Midbrain (tissue), 1 donor: Measurements from ENCODE around the gene KRT40.

ENCODE experiments used
- DNase-seq: peaks from one replicate; lab custom pipeline; 2025; lab: John Stamatoyannopoulos, UW

Gene KRT40

DNA sequence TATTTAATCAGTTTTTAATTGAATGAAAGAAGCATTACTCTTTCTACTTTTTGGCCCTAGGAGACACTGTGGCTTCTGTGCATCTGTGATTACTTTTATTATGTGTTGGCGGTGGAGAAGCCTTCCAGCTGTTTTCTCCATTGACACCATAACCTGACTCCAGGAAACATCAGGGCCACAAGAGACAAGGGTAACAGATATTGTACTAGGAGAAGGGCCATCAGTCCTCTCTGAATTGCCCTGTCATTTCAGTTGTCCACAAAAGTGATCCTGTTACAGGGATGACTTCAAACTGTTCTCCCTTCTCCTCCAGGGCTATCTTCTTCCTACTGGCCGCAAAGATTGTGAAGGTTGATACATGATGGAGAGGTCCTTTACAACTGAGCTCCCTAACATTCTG lies 32.0 kb downstream of the KRT40 start:
- no peak for DNase-seq

DNA sequence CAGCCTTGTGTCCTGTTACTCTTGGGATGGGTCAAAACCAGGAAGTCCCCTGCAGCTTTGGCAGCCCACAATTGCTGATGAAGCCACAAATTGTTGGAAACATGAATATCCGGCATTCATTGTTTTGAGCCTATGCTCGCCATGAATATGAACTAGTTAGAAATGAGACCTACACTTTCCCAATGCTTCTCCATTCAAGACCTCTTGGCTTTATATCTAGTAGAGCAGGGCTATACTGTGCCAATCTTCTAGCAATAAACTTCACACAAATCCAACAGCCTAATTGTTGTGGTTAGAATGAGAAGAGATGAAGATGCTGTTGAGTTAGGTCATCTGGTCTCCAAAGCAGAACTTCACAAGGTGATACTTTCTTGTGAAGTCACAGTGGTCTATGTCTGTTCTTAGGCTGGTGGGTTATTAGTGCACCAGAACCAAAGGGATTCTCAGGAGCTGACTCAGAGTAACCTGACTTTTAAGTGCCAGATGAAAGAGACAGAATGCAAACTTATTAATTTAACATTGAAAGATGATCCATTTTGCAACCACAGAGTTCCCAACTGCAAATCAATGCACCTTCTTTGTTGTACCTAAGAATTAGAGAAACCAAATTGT lies 33.0 kb downstream of the KRT40 start:
- DNase-seq = no peak

DNA sequence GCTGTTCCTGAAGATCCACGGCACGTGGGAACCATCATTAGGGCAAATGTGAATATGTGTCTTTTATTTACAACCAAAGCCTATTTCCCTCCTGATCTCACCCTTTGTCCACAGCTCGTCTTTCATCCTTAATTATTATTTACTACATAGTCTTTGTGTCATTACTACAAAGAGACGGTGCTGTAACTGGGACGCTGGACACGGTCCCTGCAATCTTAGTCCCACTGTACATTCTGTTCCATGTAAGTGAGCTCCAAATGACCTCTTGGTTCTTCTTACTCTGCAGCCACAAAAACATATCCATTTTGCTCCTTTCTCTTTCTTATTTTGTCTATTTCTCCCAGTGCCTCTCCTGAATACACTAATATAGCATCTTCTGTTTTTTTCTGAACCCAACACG lies 34.0 kb downstream of the KRT40 start:
- DNase-seq = no peak

DNA sequence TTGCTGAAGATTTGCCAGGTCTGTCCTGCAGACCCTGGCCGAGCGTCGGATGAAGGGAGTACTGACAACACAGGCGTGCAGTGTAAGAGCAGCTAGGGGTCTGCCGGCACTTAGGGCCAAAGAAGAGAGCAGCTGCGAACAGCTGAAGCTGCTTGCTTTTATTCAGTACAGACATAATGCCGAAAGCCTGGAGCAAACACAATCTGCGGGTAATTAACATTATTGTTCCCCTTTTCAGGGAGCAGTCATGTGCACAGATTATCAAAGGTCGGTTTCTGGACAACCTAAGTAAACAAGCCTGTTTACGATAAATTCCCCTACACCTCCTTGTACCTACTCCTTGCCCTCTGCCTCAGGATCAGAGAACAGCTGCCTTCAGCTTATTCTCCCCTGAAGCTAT lies 34.7 kb downstream of the KRT40 start:
- no peak for DNase-seq

DNA sequence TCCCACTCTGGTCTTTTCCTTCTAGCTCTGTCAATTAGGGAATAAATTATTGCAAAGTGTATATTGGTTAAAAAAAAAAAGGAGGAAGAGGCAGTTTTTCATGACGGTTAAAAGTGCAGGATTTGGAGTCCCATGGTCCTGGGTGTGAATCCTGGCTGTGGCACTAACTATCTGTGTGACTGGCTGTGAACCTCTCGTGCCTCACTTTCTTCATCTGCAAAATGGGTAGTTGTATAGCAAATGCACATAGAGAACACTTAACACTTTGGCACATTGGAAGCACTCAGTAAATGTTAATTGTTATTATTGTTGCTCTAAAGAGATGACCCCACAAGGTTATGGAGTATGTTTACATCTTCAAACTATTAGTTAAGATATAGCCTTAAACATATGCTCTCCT lies 36.2 kb downstream of the KRT40 start:
- no peak for DNase-seq

DNA sequence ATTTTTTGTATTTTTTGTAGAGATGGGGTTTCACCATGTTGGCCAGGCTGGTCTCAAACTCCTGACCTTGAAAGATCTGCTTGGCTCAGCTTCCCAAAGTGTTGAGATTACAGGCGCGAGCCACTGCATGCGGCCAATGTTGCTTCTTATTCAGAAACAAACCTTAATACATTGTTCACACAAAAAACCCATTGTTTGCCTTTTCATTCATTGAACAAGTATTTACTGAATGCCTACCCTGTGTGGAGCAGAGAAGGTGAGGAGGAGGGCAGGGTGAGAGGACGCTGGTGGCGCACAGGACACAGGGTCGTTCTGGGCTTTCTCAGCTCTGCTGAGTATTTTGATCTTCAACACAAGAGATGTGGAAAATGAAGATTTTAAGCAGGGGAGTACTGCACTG lies 38.7 kb downstream of the KRT40 start:
- no peak for DNase-seq

DNA sequence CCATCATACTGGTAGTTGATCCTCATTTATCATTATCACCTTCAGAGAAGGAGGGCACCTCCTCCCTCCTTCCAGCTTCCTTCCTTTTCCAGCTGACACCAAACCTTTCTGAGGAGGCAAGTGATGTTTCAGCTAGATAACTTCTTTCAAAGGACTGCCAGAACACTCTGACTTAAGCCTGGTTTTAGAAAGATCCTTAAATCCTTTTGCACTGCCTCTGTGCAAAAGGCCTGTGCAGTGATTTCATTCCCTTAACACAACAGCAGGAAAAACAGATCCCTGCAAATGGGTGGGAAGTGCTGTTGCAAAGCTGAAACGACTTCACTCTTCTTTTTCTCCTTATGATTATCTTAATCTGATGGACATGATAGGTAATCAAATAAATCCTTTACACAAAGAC lies 39.6 kb downstream of the KRT40 start:
- no peak for DNase-seq

DNA sequence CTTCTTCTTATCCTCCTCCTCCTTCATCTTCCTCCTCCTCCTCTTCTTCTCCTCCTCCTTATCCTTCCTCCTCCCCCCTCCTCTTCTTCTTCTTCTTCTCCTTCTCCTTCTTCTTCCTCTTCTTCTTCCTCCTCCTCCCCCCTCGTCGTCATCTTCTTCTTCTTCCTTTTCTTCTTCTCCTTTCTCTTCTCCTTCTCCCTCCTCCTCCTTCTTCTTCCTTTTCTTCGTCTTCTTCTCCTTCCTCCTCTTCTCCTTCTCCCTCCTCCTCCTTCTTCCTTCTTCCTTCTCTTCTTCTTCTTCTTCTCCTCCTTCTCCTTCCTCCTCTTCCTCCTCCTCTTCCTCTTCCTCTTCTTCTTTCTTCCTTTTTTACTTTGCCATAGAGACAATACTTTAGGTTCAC lies 41.6 kb downstream of the KRT40 start:
- no peak for DNase-seq

DNA sequence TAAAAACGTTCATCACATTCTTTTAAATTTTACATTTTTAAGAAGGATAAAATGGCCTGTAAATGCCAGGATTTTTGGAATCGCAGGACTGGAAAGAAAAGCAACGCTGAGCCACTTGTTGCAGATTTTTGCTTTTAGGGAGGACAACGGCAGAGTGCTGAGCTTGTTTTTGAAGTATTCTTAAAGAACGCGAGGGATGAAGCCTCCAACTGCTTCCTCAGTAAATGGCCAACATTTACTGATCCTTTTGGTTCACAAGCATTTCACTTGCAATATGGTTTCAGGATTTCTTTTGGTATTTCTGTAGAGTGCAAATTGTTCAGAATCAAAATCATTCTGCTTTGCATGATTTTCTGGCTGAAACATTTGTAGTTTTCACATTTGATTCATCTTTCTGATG lies 43.9 kb downstream of the KRT40 start:
- DNase-seq = no peak

DNA sequence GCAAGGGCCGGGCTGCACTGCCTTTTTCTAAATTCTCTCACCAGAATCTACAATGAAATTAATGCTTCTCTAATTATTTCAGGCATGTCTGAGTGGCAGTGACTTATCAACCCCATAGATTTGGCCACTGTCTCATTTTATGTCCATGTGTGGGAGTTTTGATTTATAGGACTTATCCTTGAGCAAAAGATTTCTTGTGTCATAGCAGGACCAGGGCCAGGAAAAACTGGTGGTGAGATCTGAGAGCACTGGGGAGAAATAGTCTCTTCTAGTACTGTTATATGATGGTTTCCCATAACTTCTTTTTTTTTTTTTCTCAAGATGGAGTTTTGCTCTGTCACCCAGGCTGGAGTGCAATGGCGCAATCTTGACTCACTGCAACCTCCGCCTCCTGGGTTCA lies 45.1 kb downstream of the KRT40 start:
- DNase-seq = no peak

DNA sequence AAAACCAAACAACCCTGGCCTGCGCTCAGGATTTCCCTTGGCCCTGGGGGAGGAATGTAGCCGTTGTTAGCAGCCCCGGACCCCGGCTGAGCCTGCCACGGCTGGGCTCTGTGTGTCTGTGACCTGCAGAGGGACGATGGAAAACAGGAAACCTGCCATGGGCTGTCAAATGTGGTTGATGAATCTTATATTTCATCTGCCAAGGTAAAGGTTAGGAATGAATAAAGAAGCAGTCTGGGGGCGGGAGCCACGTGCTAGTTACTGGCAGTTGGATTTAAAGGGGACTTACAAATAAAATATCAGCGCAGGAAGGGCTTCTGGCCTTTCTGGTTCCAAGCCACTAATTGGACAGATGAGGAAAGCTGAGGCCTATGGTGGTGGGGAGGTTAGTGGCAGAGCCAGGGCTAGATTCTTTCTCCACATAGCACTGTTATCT lies 46.7 kb downstream of the KRT40 start, which contains the start of gene KRT23:
KRT23 (minus strand) TSS at position 263 of the 436 bp plus-strand sequence. CDS start 1,043 bp downstream, outside the sequence.
- no peak for DNase-seq

DNA sequence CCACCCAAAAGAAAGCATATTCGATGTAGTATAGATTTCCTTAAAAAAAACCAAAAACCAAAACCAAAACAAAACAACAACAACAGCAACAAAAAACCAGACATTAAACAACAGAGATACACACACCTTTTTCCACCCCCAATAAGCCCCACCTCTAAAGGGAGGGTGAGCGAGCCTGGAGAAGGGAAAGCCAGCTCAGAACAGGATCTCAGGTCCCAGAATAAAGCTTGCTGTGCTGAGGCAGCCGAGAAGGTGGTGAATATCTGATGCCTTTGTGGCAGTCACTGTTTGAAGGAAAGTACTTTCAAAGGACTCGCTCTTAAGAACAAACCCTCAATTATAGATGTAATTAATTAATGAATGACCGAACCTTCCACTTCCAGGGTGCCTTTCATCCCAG lies 47.1 kb downstream of the KRT40 start:
- DNase-seq = no peak

DNA sequence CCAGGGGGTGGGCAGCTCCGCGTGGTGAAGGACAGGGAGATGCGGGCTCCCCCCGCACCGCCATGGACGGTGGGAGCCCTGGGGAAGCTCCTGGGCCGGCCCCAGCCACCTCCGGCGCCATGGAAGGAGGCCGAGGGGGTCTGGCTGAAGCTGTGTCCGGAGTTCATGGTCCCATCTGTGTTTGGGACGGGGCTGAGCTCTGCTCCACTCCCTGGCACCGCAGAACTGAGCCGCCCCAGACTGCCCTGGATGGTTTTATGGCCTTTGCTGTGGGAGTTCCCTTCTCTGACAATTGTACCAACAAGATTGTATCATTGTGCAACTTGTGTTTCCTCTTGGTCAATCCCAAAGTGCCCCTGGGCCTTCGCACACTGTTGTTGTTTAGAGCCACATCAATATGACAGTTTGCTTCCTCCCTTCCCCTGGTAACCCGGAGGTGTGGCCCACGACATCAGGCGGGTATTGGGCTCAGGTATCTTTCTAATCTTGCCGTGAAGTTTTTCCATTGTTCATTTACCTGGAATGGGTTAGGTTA lies 47.6 kb downstream of the KRT40 start:
- DNase-seq = no peak

DNA sequence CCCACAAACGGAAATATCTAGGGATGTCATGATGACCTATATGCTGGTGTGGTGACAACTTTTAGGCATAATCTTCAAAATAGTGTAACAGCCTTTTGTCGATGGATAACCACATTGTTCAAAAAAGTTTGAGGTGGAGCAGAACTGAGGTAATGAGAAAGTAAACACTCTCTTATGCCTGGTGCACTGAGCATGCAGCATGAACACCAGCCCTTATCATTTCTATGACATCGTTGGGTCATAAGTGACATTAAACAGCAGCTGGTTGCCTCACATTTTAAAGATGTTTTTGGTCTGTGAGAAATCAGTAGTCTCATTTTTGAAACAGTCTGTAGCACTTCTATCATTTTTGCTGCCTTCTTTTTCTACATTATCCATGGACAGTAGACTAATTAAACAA lies 48.5 kb downstream of the KRT40 start:
- no peak for DNase-seq

DNA sequence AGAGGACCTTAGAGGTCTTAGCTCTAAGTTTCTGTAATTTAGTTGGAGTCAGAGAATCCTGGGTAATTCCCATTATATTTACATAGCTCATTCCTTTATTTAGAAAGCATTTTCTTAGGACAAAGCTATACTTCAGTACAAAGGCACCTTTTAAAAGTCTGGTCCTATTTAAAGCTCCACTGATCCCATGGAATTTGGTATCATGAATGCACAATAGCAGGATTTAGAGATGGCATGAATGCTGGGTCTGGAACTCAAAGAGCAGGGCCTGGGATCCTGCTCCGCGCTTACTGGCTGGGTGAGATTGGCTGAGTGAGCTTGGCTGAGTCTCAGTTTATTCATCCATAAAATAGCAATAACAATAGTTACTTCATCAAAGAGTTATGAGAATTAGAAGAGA lies 51.5 kb downstream of the KRT40 start:
- no peak for DNase-seq

DNA sequence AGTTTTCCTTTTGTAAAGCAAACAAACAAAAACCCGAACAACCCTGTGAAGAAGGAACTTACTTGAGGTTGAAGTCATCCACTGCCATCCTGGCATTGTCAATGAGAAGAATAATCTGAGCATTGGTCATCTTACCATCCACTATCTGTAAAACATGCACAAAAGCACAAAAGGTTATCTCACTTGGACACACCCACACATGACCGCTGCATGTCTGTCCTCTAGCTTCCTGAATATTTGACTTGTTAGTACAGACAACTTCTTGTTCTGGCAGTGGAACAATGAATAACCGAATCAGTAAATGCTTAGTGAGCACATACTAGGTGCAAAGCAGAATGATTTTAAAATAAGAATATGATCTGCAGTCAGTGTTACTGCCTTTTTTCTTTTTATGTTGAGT lies 52.8 kb downstream of the KRT40 start:
- no peak for DNase-seq
